OCI-LY7 (cell line): ENCODE measurements around the gene SIL1.

Experiments
- EZH2phosphoT487 ChIP-seq: fragments of 200-600 bp; sonication (generic); IDR thresholded peaks from 2 replicates; pipeline ENCODE4 v1.6.1; 2018; ENCODE audit warnings: low read depth, borderline replicate concordance, mild to moderate bottlenecking, mixed run types, antibody characterized with exemption, low read length, moderate library complexity, mixed read lengths
- TF ChIP-seq, protein P1 (sequence below): fragments of 200-600 bp; sonication (generic); conservative IDR thresholded peaks from 2 replicates; pipeline ENCODE4 v1.5.1; 2014; ENCODE audit warnings: mild to moderate bottlenecking, antibody characterized with exemption, low read length, moderate library complexity, mixed read lengths

DNA sequence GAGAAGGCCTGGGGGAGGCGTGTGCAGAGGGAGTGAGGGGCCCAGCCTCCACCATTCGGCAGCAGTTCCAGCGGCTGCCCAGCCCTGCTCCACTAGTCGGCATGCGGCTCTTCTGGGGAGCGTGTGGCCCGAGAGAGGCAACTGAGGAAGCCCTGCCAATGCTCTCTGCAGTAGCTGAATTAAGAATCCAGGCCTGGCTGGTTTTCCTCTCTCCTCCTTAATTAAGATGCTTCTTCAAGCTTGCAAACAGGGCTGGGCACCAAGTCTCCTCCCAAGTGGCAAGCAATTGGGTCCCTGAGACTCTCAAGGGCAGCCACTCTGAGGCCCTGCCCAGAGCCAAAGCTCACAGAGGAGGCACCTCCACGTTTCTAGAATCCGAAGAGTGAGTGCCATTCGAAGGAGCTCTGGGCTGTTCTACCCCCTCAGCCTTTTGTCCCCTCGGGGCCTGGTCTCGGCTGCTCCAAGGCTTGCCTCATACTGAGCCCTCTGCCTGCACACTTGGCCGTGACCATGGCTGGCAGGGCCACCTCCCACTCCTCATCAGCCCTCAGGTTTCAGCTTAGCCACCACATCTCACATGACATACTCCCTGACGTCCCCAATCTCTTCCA is 247.6 kb downstream of the SIL1 start:
- TF ChIP-seq, protein P1, sequence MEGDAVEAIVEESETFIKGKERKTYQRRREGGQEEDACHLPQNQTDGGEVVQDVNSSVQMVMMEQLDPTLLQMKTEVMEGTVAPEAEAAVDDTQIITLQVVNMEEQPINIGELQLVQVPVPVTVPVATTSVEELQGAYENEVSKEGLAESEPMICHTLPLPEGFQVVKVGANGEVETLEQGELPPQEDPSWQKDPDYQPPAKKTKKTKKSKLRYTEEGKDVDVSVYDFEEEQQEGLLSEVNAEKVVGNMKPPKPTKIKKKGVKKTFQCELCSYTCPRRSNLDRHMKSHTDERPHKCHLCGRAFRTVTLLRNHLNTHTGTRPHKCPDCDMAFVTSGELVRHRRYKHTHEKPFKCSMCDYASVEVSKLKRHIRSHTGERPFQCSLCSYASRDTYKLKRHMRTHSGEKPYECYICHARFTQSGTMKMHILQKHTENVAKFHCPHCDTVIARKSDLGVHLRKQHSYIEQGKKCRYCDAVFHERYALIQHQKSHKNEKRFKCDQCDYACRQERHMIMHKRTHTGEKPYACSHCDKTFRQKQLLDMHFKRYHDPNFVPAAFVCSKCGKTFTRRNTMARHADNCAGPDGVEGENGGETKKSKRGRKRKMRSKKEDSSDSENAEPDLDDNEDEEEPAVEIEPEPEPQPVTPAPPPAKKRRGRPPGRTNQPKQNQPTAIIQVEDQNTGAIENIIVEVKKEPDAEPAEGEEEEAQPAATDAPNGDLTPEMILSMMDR: no peak
- no peak for TF ChIP-seq EZH2phosphoT487
